Measurements from ENCODE around the gene AVPR1A.

Gene AVPR1A

GRCh38 chr12:63093711-63094110 lies 57.3 kb downstream of the AVPR1A start:
- DNase-seq (ENCODE audit: low read depth in 3 of 3), result no peak

DNA sequence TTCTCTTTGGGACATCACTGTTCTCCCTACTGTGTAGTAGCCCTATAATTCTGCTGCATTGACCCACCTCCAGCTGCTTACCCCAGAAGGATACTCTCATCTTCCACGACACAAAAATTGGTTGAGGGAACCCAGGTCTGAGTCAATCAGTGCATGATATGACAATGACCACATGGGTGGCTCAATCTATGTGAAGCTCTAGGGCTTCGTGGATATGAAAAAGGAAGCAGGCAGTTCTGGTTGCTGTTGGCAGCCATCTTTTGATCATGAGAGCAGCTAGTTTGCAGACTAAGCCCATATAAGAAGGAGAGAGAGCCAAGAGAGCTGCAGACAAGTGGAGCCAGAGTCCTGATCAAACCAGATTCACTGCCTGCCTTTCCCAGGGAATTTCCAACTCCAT lies 57.9 kb downstream of the AVPR1A start:
- no peak for DNase-seq (ENCODE audit: low read depth in 3 of 3)
